Heart left ventricle (tissue), 16 donors: Measurements from ENCODE around the gene CES4A. TPM values are rescaled to one million over a fixed set of nuclear protein-coding genes. Genes with fewer than 3 reads are reported as not detected.

ENCODE experiments used
- ATAC-seq, 4 donors: fragments of 200-7000 bp; cut with Tn5 transposase; one replicate each; pipeline ENCODE4 v1.9.1; 2020 to 2022; ENCODE audit warnings: moderate library complexity in 4 of 4, mild to moderate bottlenecking in 3 of 4, moderate number of reproducible peaks in 1 of 4
- DNase-seq, 5 donors: peaks; one replicate each; pipeline ENCODE4 v3.0.0-alpha.2; 2020
- H3K27ac ChIP-seq, 12 donors: fragments of 200-600 bp; sonication (generic) in 4 of 12; one replicate each; pipeline versions ENCODE4 v1.5.0 to v1.8.0; 2016 to 2022; ENCODE audit warnings: mild to moderate bottlenecking in 2 of 12
- H3K27me3 ChIP-seq, 9 donors: fragments of 200-600 bp; sonication (generic) in 2 of 9; one replicate each; pipeline versions ENCODE4 v1.5.1 to v1.8.0; 2016 to 2022; ENCODE audit warnings: mild to moderate bottlenecking in 3 of 9
- H3K36me3 ChIP-seq, 9 donors: fragments of 200-600 bp; sonication (generic) in 2 of 9; one replicate each; pipeline versions ENCODE4 v1.5.0 to v1.8.0; 2018 to 2022; ENCODE audit warnings: mild to moderate bottlenecking in 2 of 9
- H3K4me1 ChIP-seq, 12 donors: fragments of 200-600 bp; sonication (generic) in 4 of 12; one replicate each; pipeline versions ENCODE4 v1.5.0 to v1.8.0; 2016 to 2022; ENCODE audit warnings: mild to moderate bottlenecking in 3 of 12
- H3K4me3 ChIP-seq, 12 donors: fragments of 200-600 bp; sonication (generic) in 4 of 12; one replicate each; pipeline versions ENCODE4 v1.5.0 to v1.8.0; 2017 to 2022; ENCODE audit warnings: mild to moderate bottlenecking in 9 of 12, moderate library complexity in 4 of 12
- H3K9me3 ChIP-seq, 12 donors: fragments of 200-600 bp; sonication (generic) in 4 of 12; one replicate each; pipeline versions ENCODE4 v1.5.0 to v1.8.0; 2016 to 2022; ENCODE audit warnings: mild to moderate bottlenecking in 1 of 12
- CTCF ChIP-seq, 12 donors: fragments of 200-600 bp; sonication (generic) in 4 of 12; IDR thresholded peaks; one replicate each; pipeline versions ENCODE4 v1.5.0 to v1.8.0; 2018 to 2022; ENCODE audit warnings: antibody characterized with exemption in 12 of 12, mild to moderate bottlenecking in 5 of 12
- POLR2A ChIP-seq, 2 donors: fragments of 450-650 bp; IDR thresholded peaks; one replicate each; pipeline ENCODE4 v1.6.1; 2017; ENCODE audit warnings: antibody characterized with exemption in 2 of 2, mild to moderate bottlenecking in 2 of 2, moderate library complexity in 2 of 2
- WGBS, 4 donors: extraction: QIAGEN DNeasy Blood & Tissue Kit in 2 of 4; methylation state at CpG; one replicate each; pipeline versions ENCODE4 v1.1.5 to v1.1.7; 2013 to 2018; 5-methylcytosine and 5-hydroxymethylcytosine counted together
- intact Hi-C, 10 donors: fragments of 100-400 bp; cut with DNase I; formaldehyde crosslinking; loops; one replicate each; pipeline versions ENCODE4 v1.11.1 to v1.14.2; 2022
- polyA plus RNA-seq, 2 donors: library from polyadenylated mRNA; stranded (reverse); fragments of 200-250 nt; gene quantifications; one replicate each; pipeline ENCODE4 v1.2.3, GENCODE V29; 2013
- total RNA-seq, 9 donors: library from RNA; depleted of rRNA in 2 of 9; stranded (reverse); fragments of >200 nt in 2 of 9; fragmentation: NEBNext Ultra II Directional in 3 of 9; extraction: Animal tissue kit (Norgen Biotek cat#: 25700) in 3 of 9; gene quantifications; one replicate each; pipeline versions ENCODE4 v1.1.0 to v1.2.4, GENCODE V29; 2016 to 2023
- donor health status: ischemic (EF 13 %, LVEDD 7.1; RV severe dilation, severe dysfunction).
- donor health status: healthy with polysubstance abuse.
- donor health status: DM: no; HTN: yes; CAD: no.
- donor health status: DM: no; HTN: no; CAD: no.
- donor health status: ischemic (EF 25% LVEDD 6.9; RV normal size, moderate dysfunction).
- donor health status: ischemic (EF 25% LVEDD 5.7; RV mildly dilated, moderate dysfunction).
- donor health status: healthy.
- donor health status: DM: yes; HTN: yes; CAD: no.
- donor health status: ischemic (EF 35%, LVEDD 5.7; RV mildly dilated, moderate dysfunction).
- donor health status: nonischemic (EF 11% LVEDD 7.7; RV severe dilation, severe dysfunction).
- donor health status: DM: yes; HTN: yes; CAD: no.
- donor health status: PGD.
- donor health status: ischemic (EF 29% LVEDD 5.4; RV normal size, mild dysfunction).
- donor health status: nonischemic (EF 23%, LVEDD 6.1; RV moderate dilation, normal function).

Gene CES4A
- total and polyA plus RNA-seq, 11 donors: 3.5 to 26.8 (median 8.1) TPM

- intact Hi-C loops: loop anchor here in 1 of 10 donors (10.0 kb wide), 1 partner anchor 53 kb away; no protein-coding TSS in a partner anchor
- H3K4me3 ChIP-seq: peak overlapping the region; percentile 11 to 62 (median 52)
- no peak for TF ChIP-seq CTCF (IDR thresholded peaks at IDR 0.05)
- no peak for TF ChIP-seq POLR2A (IDR thresholded peaks at IDR 0.05)
- peaks cover 0 to 6% (median 0%) of the 10 kb centered on the region in 12 donors for H3K9me3 ChIP-seq
- H3K4me1 ChIP-seq: peaks cover 0 to 22% (median 9%) of the 10 kb centered on the region in 12 donors
- peak; percentile 14 to 39 (median 26) for ATAC-seq
- H3K36me3 ChIP-seq: peaks cover 0 to 13% (median 8%) of the 10 kb centered on the region in 9 donors
- WGBS, 4 donors: 2 to 7% (median 4%) methylated on average over 24 to 44 of the region's 44 CpGs
- peaks cover 0 to 35% (median 0%) of the 10 kb centered on the region in 9 donors for H3K27me3 ChIP-seq
- peak overlapping the region in 1 of 12 donors; percentile 24 for H3K27ac ChIP-seq
- peak in 2 of 5 donors; percentile 41 to 68 for DNase-seq
These were observed 40.1 kb upstream of the CES4A start for GRCh38 chr16:66948134-66948836.

- Histone ChIP-seq H3K36me3 (peaks cover 0 to 8% (median 3%) of the 10 kb centered on the region in 9 donors), H3K4me3 (peak overlapping the region in 11 of 12 donors; percentile 19 to 62 (median 53)), H3K9me3 (peaks cover 0 to 6% (median 0%) of the 10 kb centered on the region in 12 donors), H3K27ac (no peak overlapping the region), H3K27me3 (peaks cover 0 to 35% (median 0%) of the 10 kb centered on the region in 9 donors), H3K4me1 (peaks cover 0 to 22% (median 9%) of the 10 kb centered on the region in 12 donors)
- WGBS, 4 donors: 9 to 38% (median 25%) methylated on average over 17 to 21 of the region's 21 CpGs
- TF ChIP-seq CTCF (IDR thresholded peaks at IDR 0.05) (no peak), POLR2A (IDR thresholded peaks at IDR 0.05) (no peak)
- ATAC-seq: peak in 2 of 4 donors; percentile 2 to 6
- intact Hi-C loops: loop anchor here in 1 of 10 donors (10.0 kb wide), 1 partner anchor 54 kb away; no protein-coding TSS in a partner anchor
- DNase-seq: no peak
These were observed 39.6 kb upstream of the CES4A start for GRCh38 chr16:66948837-66949225.

- DNase-seq (no peak), ATAC-seq (no peak)
- Histone ChIP-seq H3K36me3 (peaks cover 0 to 1% (median 0%) of the 10 kb centered on the region in 9 donors), H3K9me3 (peaks cover 0 to 6% (median 0%) of the 10 kb centered on the region in 12 donors), H3K4me1 (peaks cover 0 to 22% (median 9%) of the 10 kb centered on the region in 12 donors), H3K27ac (no peak overlapping the region), H3K27me3 (peaks cover 0 to 35% (median 0%) of the 10 kb centered on the region in 9 donors), H3K4me3 (no peak overlapping the region)
- intact Hi-C loops: loop anchor here in 1 of 10 donors (10.0 kb wide), 1 partner anchor 55 kb away; no protein-coding TSS in a partner anchor
- WGBS, 4 donors: 62 to 72% (median 68%) methylated on average over 6 of the region's 6 CpGs
- TF ChIP-seq POLR2A (IDR thresholded peaks at IDR 0.05) (no peak), CTCF (IDR thresholded peaks at IDR 0.05) (no peak)
These were observed 38.9 kb upstream of the CES4A start for GRCh38 chr16:66949472-66949871.

GRCh38 chr16:66950437-66950836, 38.0 kb upstream of the CES4A start:
- ATAC-seq (no peak), DNase-seq (no peak)
- Histone ChIP-seq H3K4me1 (peaks cover 0 to 22% (median 9%) of the 10 kb centered on the region in 12 donors), H3K36me3 (no peaks in the 10 kb centered on the region), H3K27ac (no peak overlapping the region), H3K27me3 (peaks cover 0 to 35% (median 0%) of the 10 kb centered on the region in 9 donors), H3K4me3 (no peak overlapping the region), H3K9me3 (peaks cover 0 to 6% (median 0%) of the 10 kb centered on the region in 12 donors)
- TF ChIP-seq POLR2A (IDR thresholded peaks at IDR 0.05): no peak
- TF ChIP-seq CTCF (IDR thresholded peaks at IDR 0.05): no peak
- 78 to 92% (median 84%) methylated on average over 2 of the region's 2 CpGs for WGBS, 4 donors
- intact Hi-C loops: loop anchor here in 1 of 10 donors (5.0 kb wide), 1 partner anchor 53 kb away; no protein-coding TSS in a partner anchor
